ENCODE measurements around the gene DOCK2. TPM values are rescaled to one million over a fixed set of nuclear protein-coding genes. Genes with fewer than 3 reads are reported as not detected.

Gene DOCK2
- total and polyA plus RNA-seq, 2 donors (not counting 1 experiment from before 2014, with no cell fraction given): 112 to 330 TPM

DNA sequence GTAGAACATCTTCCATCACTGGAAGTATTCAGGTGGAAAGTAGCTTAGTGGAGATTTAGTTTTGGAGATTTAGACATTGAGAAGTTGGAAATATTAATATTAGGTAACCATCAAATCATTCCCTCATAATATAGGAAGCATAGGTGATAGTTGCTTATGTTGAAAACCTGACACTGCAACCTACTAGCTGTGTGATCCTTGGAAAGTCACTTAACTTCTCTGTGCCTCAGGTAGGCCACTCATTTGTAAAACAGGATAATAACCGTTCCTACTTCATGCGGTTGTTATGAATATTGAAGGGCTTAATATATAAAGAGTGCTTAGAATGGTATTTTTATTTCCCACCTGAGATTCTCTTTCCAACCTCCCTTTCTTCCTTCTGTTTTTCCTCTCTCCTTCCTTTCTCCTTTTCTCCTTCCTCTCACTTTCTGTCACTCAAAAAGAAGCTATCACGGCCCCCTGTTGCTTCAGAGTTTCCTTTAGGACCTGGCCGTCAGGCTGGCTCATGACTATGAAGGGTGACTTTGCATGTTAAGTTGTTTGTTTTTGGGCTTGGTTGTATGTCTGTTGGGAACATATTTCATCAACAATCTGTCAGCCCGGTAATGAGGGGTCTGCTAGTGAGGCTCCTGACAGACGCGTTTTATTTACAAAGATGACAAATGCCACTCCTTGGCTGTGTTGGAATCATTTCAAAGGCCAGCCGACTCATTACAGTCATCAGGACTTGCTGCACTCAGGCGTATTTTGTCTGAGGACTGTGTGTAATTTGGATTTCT, 31.0 kb downstream of the DOCK2 start:
- Histone ChIP-seq H3K36me3 (replicated peaks in 1 of 2; ENCODE audit: control extremely low read depth in 1 of 2, control insufficient read depth in 1 of 2, extremely low read depth in 1 of 2, insufficient read depth in 2 of 2, low read length in 1 of 2) (peaks cover 1 to 56% of the 10 kb centered on the region in 2 experiments), H3K27me3 (replicated peaks in 1 of 4; ENCODE audit: control extremely low read depth in 1 of 4, control insufficient read depth in 3 of 4, insufficient read depth in 4 of 4, low read length in 3 of 4) (no peaks in the 10 kb centered on the region), H3K27ac (ENCODE audit: low read length in 2 of 2) (no peak overlapping the region), H3K9ac (ENCODE audit: low read length) (no peak overlapping the region), H2AFZ (ENCODE audit: insufficient read depth, low read depth, low read length, poor library complexity, severe bottlenecking) (no peak overlapping the region), H3K79me2 (ENCODE audit: control insufficient read depth, insufficient read depth, low read length) (peaks cover 46% of the 10 kb centered on the region), H4K20me1 (ENCODE audit: control insufficient read depth, insufficient read depth, low read length, poor library complexity, severe bottlenecking) (peaks cover 90% of the 10 kb centered on the region), H3K4me2 (replicated peaks; ENCODE audit: low read depth, low read length, poor library complexity, severe bottlenecking) (no peak overlapping the region), H3K4me1 (ENCODE audit: control insufficient read depth in 2 of 2, insufficient read depth in 2 of 2, low read length in 2 of 2) (peaks cover 4 to 9% of the 10 kb centered on the region in 2 donors), H3K9me3 (ENCODE audit: control extremely low read depth in 1 of 3, control insufficient read depth in 2 of 3, insufficient read depth in 1 of 3, low read length in 2 of 3) (peaks cover 0 to 6% (median 0%) of the 10 kb centered on the region in 3 donors), H3K4me3 (ENCODE audit: control extremely low read depth in 1 of 5, extremely low read depth in 1 of 5, insufficient read depth in 1 of 5, low read depth in 2 of 5, low read length in 4 of 5) (no peak overlapping the region)
- no peak for ATAC-seq (ENCODE audit: low read depth)
- POLR2A ChIA-PET: no interaction called here
- no peak overlapping the region for H3K4me3 Mint-ChIP-seq
- intact Hi-C loops (cut with micrococcal nuclease): no loop called here
- CTCF ChIA-PET: no interaction called here
- no peak overlapping the region for H3K27ac Mint-ChIP-seq
- TF ChIP-seq, protein P1, sequence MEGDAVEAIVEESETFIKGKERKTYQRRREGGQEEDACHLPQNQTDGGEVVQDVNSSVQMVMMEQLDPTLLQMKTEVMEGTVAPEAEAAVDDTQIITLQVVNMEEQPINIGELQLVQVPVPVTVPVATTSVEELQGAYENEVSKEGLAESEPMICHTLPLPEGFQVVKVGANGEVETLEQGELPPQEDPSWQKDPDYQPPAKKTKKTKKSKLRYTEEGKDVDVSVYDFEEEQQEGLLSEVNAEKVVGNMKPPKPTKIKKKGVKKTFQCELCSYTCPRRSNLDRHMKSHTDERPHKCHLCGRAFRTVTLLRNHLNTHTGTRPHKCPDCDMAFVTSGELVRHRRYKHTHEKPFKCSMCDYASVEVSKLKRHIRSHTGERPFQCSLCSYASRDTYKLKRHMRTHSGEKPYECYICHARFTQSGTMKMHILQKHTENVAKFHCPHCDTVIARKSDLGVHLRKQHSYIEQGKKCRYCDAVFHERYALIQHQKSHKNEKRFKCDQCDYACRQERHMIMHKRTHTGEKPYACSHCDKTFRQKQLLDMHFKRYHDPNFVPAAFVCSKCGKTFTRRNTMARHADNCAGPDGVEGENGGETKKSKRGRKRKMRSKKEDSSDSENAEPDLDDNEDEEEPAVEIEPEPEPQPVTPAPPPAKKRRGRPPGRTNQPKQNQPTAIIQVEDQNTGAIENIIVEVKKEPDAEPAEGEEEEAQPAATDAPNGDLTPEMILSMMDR (IDR thresholded peaks at IDR 0.05): no peak
- no peak for TF ChIP-seq EZH2 (IDR thresholded peaks at IDR 0.05; ENCODE audit: borderline replicate concordance, insufficient read depth, low read depth, low read length, poor library complexity, severe bottlenecking)
- WGBS (ENCODE audit: insufficient coverage): 78% methylated on average over 5 of the region's 9 CpGs
- no peak for DNase-seq
- no peaks in the 10 kb centered on the region for H3K9me3 Mint-ChIP-seq (ENCODE audit: insufficient read depth)
- peaks cover 61% of the 10 kb centered on the region for H3K4me1 Mint-ChIP-seq
- no peaks in the 10 kb centered on the region for H3K27me3 Mint-ChIP-seq

DNA sequence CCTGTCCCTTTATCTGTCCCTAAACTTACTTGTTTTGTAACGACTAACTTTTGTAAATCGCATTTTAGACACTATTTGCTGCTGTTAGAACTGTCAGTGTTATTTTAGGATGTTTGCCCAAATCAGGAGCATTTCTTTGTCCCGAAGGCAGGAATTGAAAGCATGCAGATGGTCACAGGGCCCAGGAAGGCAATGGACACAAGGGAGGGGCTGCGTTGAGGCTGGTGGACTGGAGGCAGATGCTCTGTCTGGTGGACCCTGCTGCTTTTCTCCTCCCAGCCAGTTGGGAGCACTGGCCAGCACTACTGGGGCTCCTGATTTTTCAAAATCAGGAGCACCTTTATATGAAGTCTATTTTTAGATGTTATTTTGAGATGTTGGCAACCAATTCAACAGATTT, 31.7 kb downstream of the DOCK2 start:
- ChIA-PET CTCF (no interaction called here), POLR2A (no interaction called here)
- DNase-seq (no peak), ATAC-seq (ENCODE audit: low read depth) (no peak)
- no peaks in the 10 kb centered on the region for H3K27me3 ChIP-seq (replicated peaks in 1 of 4; ENCODE audit: control extremely low read depth in 1 of 4, control insufficient read depth in 3 of 4, insufficient read depth in 4 of 4, low read length in 3 of 4)
- H3K4me3 Mint-ChIP-seq: no peak overlapping the region
- H3K9me3 Mint-ChIP-seq (ENCODE audit: insufficient read depth): no peaks in the 10 kb centered on the region
- peaks cover 5 to 58% of the 10 kb centered on the region in 2 experiments for H3K36me3 ChIP-seq (replicated peaks in 1 of 2; ENCODE audit: control extremely low read depth in 1 of 2, control insufficient read depth in 1 of 2, extremely low read depth in 1 of 2, insufficient read depth in 2 of 2, low read length in 1 of 2)
- no peak overlapping the region for H3K9ac ChIP-seq (ENCODE audit: low read length)
- peaks cover 60% of the 10 kb centered on the region for H3K4me1 Mint-ChIP-seq
- H3K27ac ChIP-seq (ENCODE audit: low read length in 2 of 2): no peak overlapping the region
- TF ChIP-seq, protein P1 (IDR thresholded peaks at IDR 0.05): no peak
- TF ChIP-seq EZH2 (IDR thresholded peaks at IDR 0.05; ENCODE audit: borderline replicate concordance, insufficient read depth, low read depth, low read length, poor library complexity, severe bottlenecking): no peak
- peaks cover 40% of the 10 kb centered on the region for H3K79me2 ChIP-seq (ENCODE audit: control insufficient read depth, insufficient read depth, low read length)
- 94% methylated on average over 2 of the region's 4 CpGs for WGBS (ENCODE audit: insufficient coverage)
- H3K4me2 ChIP-seq (replicated peaks; ENCODE audit: low read depth, low read length, poor library complexity, severe bottlenecking): no peak overlapping the region
- peaks cover 4 to 9% of the 10 kb centered on the region in 2 donors for H3K4me1 ChIP-seq (ENCODE audit: control insufficient read depth in 2 of 2, insufficient read depth in 2 of 2, low read length in 2 of 2)
- no peaks in the 10 kb centered on the region for H3K27me3 Mint-ChIP-seq
- H3K4me3 ChIP-seq (ENCODE audit: control extremely low read depth in 1 of 5, extremely low read depth in 1 of 5, insufficient read depth in 1 of 5, low read depth in 2 of 5, low read length in 4 of 5): no peak overlapping the region
- H3K9me3 ChIP-seq (ENCODE audit: control extremely low read depth in 1 of 3, control insufficient read depth in 2 of 3, insufficient read depth in 1 of 3, low read length in 2 of 3): no peaks in the 10 kb centered on the region
- H2AFZ ChIP-seq (ENCODE audit: insufficient read depth, low read depth, low read length, poor library complexity, severe bottlenecking): no peak overlapping the region
- H4K20me1 ChIP-seq (ENCODE audit: control insufficient read depth, insufficient read depth, low read length, poor library complexity, severe bottlenecking): peaks cover 83% of the 10 kb centered on the region
- peak overlapping the region; percentile 33 for H3K27ac Mint-ChIP-seq
- intact Hi-C loops (cut with micrococcal nuclease): no loop called here
